ENCODE results near the gene MGAT4C. TPM values are rescaled to one million over a fixed set of nuclear protein-coding genes. Genes with fewer than 3 reads are reported as not detected.

The MGAT4C gene
- under 1 TPM; under 0.01 TPM for total RNA-seq

GRCh38 chr12:86256163-86256562, at the start of gene MGAT4C:
Gene MGAT4C (minus strand): TSS chr12:86256391.

Data from melanocyte of skin (primary cell).